Measurements from ENCODE around the gene PTPRE. TPM values are rescaled to one million over a fixed set of nuclear protein-coding genes. Genes with fewer than 3 reads are reported as not detected.

Gene PTPRE
- 10 to 100 TPM; 23.7 to 31.3 TPM for total RNA-seq

GRCh38 chr10:127906548-127907377 is at the start of gene PTPRE:
PTPRE (plus strand) TSS chr10:127907103; CDS start chr10:128040882, 133,779 bp downstream.
- ATAC-seq (replicated peaks in 1 of 2) = peak; percentile 97 to 98
- H3K4me1 Mint-ChIP-seq (ENCODE audit: low read depth) = no peaks in the 10 kb centered on the region
- H3K27ac Mint-ChIP-seq = no peak within 1 kb of the TSS

GRCh38 chr10:127860592-127860991 is 46.3 kb upstream of the PTPRE start:
- peaks cover 3 to 6% of the 10 kb centered on the region in 2 donors for H3K36me3 Mint-ChIP-seq (ENCODE audit: insufficient read depth in 2 of 2)
- H3K27ac Mint-ChIP-seq = no peak overlapping the region
- H3K4me3 Mint-ChIP-seq = no peak overlapping the region
- ATAC-seq (replicated peaks in 1 of 2) (no peak), DNase-seq (no peak)
- peaks cover 5 to 6% of the 10 kb centered on the region in 2 donors for H3K9me3 Mint-ChIP-seq
- H3K27me3 Mint-ChIP-seq (ENCODE audit: low read depth) = peaks cover 10% of the 10 kb centered on the region
- no peaks in the 10 kb centered on the region for H3K4me1 Mint-ChIP-seq (ENCODE audit: low read depth)

More at GRCh38 chr10:127906548-127907377, at the start of gene PTPRE:
- DNase-seq = peak; percentile 78 to 89
- peaks cover 19% of the 10 kb centered on the region for H3K27me3 Mint-ChIP-seq (ENCODE audit: low read depth)
- H3K4me3 Mint-ChIP-seq = peak within 1 kb of the TSS; percentile 45 to 50
- no peaks in the 10 kb centered on the region for H3K9me3 Mint-ChIP-seq
- H3K36me3 Mint-ChIP-seq (ENCODE audit: insufficient read depth in 2 of 2) = no peaks in the 10 kb centered on the region

GRCh38 chr10:127863231-127863825 is 43.6 kb upstream of the PTPRE start:
- no peak overlapping the region for H3K4me3 Mint-ChIP-seq
- H3K9me3 Mint-ChIP-seq = peaks cover 5 to 6% of the 10 kb centered on the region in 2 donors
- H3K27ac Mint-ChIP-seq = no peak overlapping the region
- peaks cover 17% of the 10 kb centered on the region for H3K27me3 Mint-ChIP-seq (ENCODE audit: low read depth)
- peaks cover 6% of the 10 kb centered on the region in 2 donors for H3K36me3 Mint-ChIP-seq (ENCODE audit: insufficient read depth in 2 of 2)
- peak in 1 of 2 donors; percentile 10 for DNase-seq
- no peak for ATAC-seq (replicated peaks in 1 of 2)
- H3K4me1 Mint-ChIP-seq (ENCODE audit: low read depth) = no peaks in the 10 kb centered on the region

GRCh38 chr10:127866276-127867013 is 40.5 kb upstream of the PTPRE start:
- no peaks in the 10 kb centered on the region for H3K4me1 Mint-ChIP-seq (ENCODE audit: low read depth)
- H3K9me3 Mint-ChIP-seq = peaks cover 2 to 11% of the 10 kb centered on the region in 2 donors
- no peak overlapping the region for H3K27ac Mint-ChIP-seq
- no peak overlapping the region for H3K4me3 Mint-ChIP-seq
- no peak for ATAC-seq (replicated peaks in 1 of 2)
- no peak for DNase-seq
- H3K36me3 Mint-ChIP-seq (ENCODE audit: insufficient read depth in 2 of 2) = peaks cover 6 to 9% of the 10 kb centered on the region in 2 donors
- peaks cover 25% of the 10 kb centered on the region for H3K27me3 Mint-ChIP-seq (ENCODE audit: low read depth)

- no peaks in the 10 kb centered on the region for H3K4me1 Mint-ChIP-seq (ENCODE audit: low read depth)
- ATAC-seq (replicated peaks in 1 of 2) (no peak), DNase-seq (no peak)
- H3K27ac Mint-ChIP-seq = no peak overlapping the region
- peaks cover 6 to 9% of the 10 kb centered on the region in 2 donors for H3K36me3 Mint-ChIP-seq (ENCODE audit: insufficient read depth in 2 of 2)
- H3K4me3 Mint-ChIP-seq = no peak overlapping the region
- H3K9me3 Mint-ChIP-seq = peaks cover 2 to 11% of the 10 kb centered on the region in 2 donors
- peaks cover 35% of the 10 kb centered on the region for H3K27me3 Mint-ChIP-seq (ENCODE audit: low read depth)
Observed at GRCh38 chr10:127867805-127868204, 39.1 kb upstream of the PTPRE start.

GRCh38 chr10:127869329-127869728 is 37.6 kb upstream of the PTPRE start:
- no peak overlapping the region for H3K27ac Mint-ChIP-seq
- no peak for DNase-seq
- peaks cover 35% of the 10 kb centered on the region for H3K27me3 Mint-ChIP-seq (ENCODE audit: low read depth)
- H3K4me3 Mint-ChIP-seq = no peak overlapping the region
- H3K4me1 Mint-ChIP-seq (ENCODE audit: low read depth) = no peaks in the 10 kb centered on the region
- H3K9me3 Mint-ChIP-seq = peaks cover 0 to 5% of the 10 kb centered on the region in 2 donors
- H3K36me3 Mint-ChIP-seq (ENCODE audit: insufficient read depth in 2 of 2) = peaks cover 2 to 6% of the 10 kb centered on the region in 2 donors
- ATAC-seq (replicated peaks in 1 of 2) = no peak

GRCh38 chr10:127871631-127872010 is 35.3 kb upstream of the PTPRE start:
- no peak for ATAC-seq (replicated peaks in 1 of 2)

GRCh38 chr10:127872011-127872761 is 34.7 kb upstream of the PTPRE start:
- no peak for ATAC-seq (replicated peaks in 1 of 2)
- no peaks in the 10 kb centered on the region for H3K4me1 Mint-ChIP-seq (ENCODE audit: low read depth)
- H3K9me3 Mint-ChIP-seq = peaks cover 0 to 5% of the 10 kb centered on the region in 2 donors
- H3K36me3 Mint-ChIP-seq (ENCODE audit: insufficient read depth in 2 of 2) = peaks cover 0 to 3% of the 10 kb centered on the region in 2 donors
- no peak for DNase-seq
- no peak overlapping the region for H3K4me3 Mint-ChIP-seq
- H3K27me3 Mint-ChIP-seq (ENCODE audit: low read depth) = peaks cover 25% of the 10 kb centered on the region
- no peak overlapping the region for H3K27ac Mint-ChIP-seq

More at GRCh38 chr10:127871631-127872010, 35.3 kb upstream of the PTPRE start:
- Mint-ChIP-seq H3K4me1 (ENCODE audit: low read depth) (no peaks in the 10 kb centered on the region), H3K36me3 (ENCODE audit: insufficient read depth in 2 of 2) (peaks cover 0 to 3% of the 10 kb centered on the region in 2 donors), H3K9me3 (peaks cover 0 to 5% of the 10 kb centered on the region in 2 donors), H3K4me3 (no peak overlapping the region), H3K27me3 (ENCODE audit: low read depth) (peaks cover 27% of the 10 kb centered on the region), H3K27ac (no peak overlapping the region)
- DNase-seq = no peak

GRCh38 chr10:127872871-127873600 is 33.9 kb upstream of the PTPRE start:
- H3K4me3 Mint-ChIP-seq = no peak overlapping the region
- DNase-seq (no peak), ATAC-seq (replicated peaks in 1 of 2) (no peak)
- H3K27me3 Mint-ChIP-seq (ENCODE audit: low read depth) = peaks cover 25% of the 10 kb centered on the region
- peaks cover 0 to 3% of the 10 kb centered on the region in 2 donors for H3K36me3 Mint-ChIP-seq (ENCODE audit: insufficient read depth in 2 of 2)
- peaks cover 0 to 5% of the 10 kb centered on the region in 2 donors for H3K9me3 Mint-ChIP-seq
- no peaks in the 10 kb centered on the region for H3K4me1 Mint-ChIP-seq (ENCODE audit: low read depth)
- H3K27ac Mint-ChIP-seq = no peak overlapping the region

- ATAC-seq (replicated peaks in 1 of 2) (no peak), DNase-seq (no peak)
- Mint-ChIP-seq H3K9me3 (peaks cover 0 to 3% of the 10 kb centered on the region in 2 donors), H3K36me3 (ENCODE audit: insufficient read depth in 2 of 2) (peaks cover 0 to 3% of the 10 kb centered on the region in 2 donors), H3K4me1 (ENCODE audit: low read depth) (no peaks in the 10 kb centered on the region), H3K27ac (no peak overlapping the region), H3K4me3 (no peak overlapping the region), H3K27me3 (ENCODE audit: low read depth) (peaks cover 25% of the 10 kb centered on the region)
Observed at GRCh38 chr10:127873901-127874470, 32.9 kb upstream of the PTPRE start.

GRCh38 chr10:127874671-127875448 is 32.0 kb upstream of the PTPRE start:
- Mint-ChIP-seq H3K36me3 (ENCODE audit: insufficient read depth in 2 of 2) (no peaks in the 10 kb centered on the region), H3K4me1 (ENCODE audit: low read depth) (no peaks in the 10 kb centered on the region), H3K9me3 (no peaks in the 10 kb centered on the region), H3K4me3 (no peak overlapping the region), H3K27me3 (ENCODE audit: low read depth) (peaks cover 25% of the 10 kb centered on the region), H3K27ac (no peak overlapping the region)
- ATAC-seq (replicated peaks in 1 of 2) (peak in 1 of 2 donors; percentile 25), DNase-seq (no peak)
